NB4 (cell line): ENCODE results near the gene GRIK1.

Source experiments
- DNase-seq: peaks from one replicate; pipeline ENCODE4 v3.0.0; 2010; ENCODE audit warnings: low read depth
- H3K4me3 ChIP-seq: one replicate; pipeline ENCODE4 v1.5.1; 2011; ENCODE audit warnings: mild to moderate bottlenecking, low read depth, low read length, moderate library complexity
- CTCF ChIP-seq: IDR thresholded peaks from one replicate; pipeline ENCODE4 v1.5.1; 2012; ENCODE audit warnings: low read depth, low read length
- MAX ChIP-seq: IDR thresholded peaks from 2 replicates; pipeline ENCODE4 v1.6.1; 2011; ENCODE audit warnings: low read depth, low read length
- MYC ChIP-seq: IDR thresholded peaks from 2 replicates; pipeline ENCODE4 v1.6.1; 2011; ENCODE audit warnings: low read depth, low read length
- POLR2A ChIP-seq: IDR thresholded peaks from 2 replicates; pipeline ENCODE4 v1.6.1; 2011; ENCODE audit warnings: mild to moderate bottlenecking; ENCODE audit not compliant: insufficient read length; ENCODE audit errors: extremely low read depth

GRIK1 gene

GRCh38 chr21:29819675-29820326, 120.0 kb downstream of the GRIK1 start:
- H3K4me3 ChIP-seq, result no peak overlapping the region
- no peak for DNase-seq
- TF ChIP-seq CTCF, result no peak
- no peak for TF ChIP-seq POLR2A
- no peak for TF ChIP-seq MAX
- no peak for TF ChIP-seq MYC

GRCh38 chr21:29818383-29818921, 121.3 kb downstream of the GRIK1 start:
- DNase-seq, result no peak
- TF ChIP-seq POLR2A (no peak), CTCF (no peak), MAX (no peak), MYC (no peak)
- H3K4me3 ChIP-seq, result no peak overlapping the region

- no peak for TF ChIP-seq CTCF
- TF ChIP-seq POLR2A, result no peak
- TF ChIP-seq MYC, result no peak
- TF ChIP-seq MAX, result no peak
- no peak overlapping the region for H3K4me3 ChIP-seq
- no peak for DNase-seq
These were observed 122.3 kb downstream of the GRIK1 start for GRCh38 chr21:29817450-29817849.

- DNase-seq, result no peak
- no peak for TF ChIP-seq POLR2A
- no peak for TF ChIP-seq MAX
- no peak for TF ChIP-seq CTCF
- no peak for TF ChIP-seq MYC
- H3K4me3 ChIP-seq, result no peak overlapping the region
These were observed 126.8 kb downstream of the GRIK1 start for GRCh38 chr21:29812947-29813346.

GRCh38 chr21:29810871-29811270, 128.9 kb downstream of the GRIK1 start:
- no peak overlapping the region for H3K4me3 ChIP-seq
- TF ChIP-seq MYC (no peak), CTCF (no peak), POLR2A (no peak), MAX (no peak)
- DNase-seq, result no peak
